B cell (primary cell): ENCODE data around the gene JMJD6. TPM values are rescaled to one million over a fixed set of nuclear protein-coding genes. Genes with fewer than 3 reads are reported as not detected.
A peak's percentile ranks its signal among the peaks of the same experiment; 100 is the strongest.

Source experiments
- ATAC-seq: fragments of 200-7000 bp; cut with Tn5 transposase; one replicate; pipeline ENCODE4 v1.10.0; 2021; ENCODE audit warnings: low read depth, mild to moderate bottlenecking, moderate number of reproducible peaks, moderate library complexity
- CTCF ChIA-PET: fragments of 350-600 bp; sonication (Branson Sonifier 250); formaldehyde crosslinking; loops from one replicate; lab custom pipeline; 2021; ENCODE audit warnings: antibody characterized with exemption, inconsistent platforms; lab: Charles Lee
- POLR2A ChIA-PET: fragments of 350-600 bp; sonication (Branson Sonifier 250); formaldehyde crosslinking; loops from one replicate; lab custom pipeline; 2021; ENCODE audit warnings: antibody characterized with exemption; lab: Charles Lee
- DNase-seq: peaks from one replicate; pipeline ENCODE4 v3.0.0; 2013
- H2AFZ ChIP-seq: 2 replicates; pipeline ENCODE4 v1.6.1; 2012; ENCODE audit warnings: mild to moderate bottlenecking, low read depth, low read length; ENCODE audit not compliant: insufficient read depth, poor library complexity, severe bottlenecking
- H3K27ac ChIP-seq, 2 donors: 1 replicate in 1 of 2; 2 replicates in 1 of 2; pipeline ENCODE4 v1.5.1; 2012 to 2013; ENCODE audit warnings: low read length in 2 of 2, mild to moderate bottlenecking in 2 of 2, moderate library complexity in 1 of 2
- H3K27me3 ChIP-seq, 4 experiments: fragments of 200-600 bp in 1 of 4; sonication (generic) in 1 of 4; replicated peaks in 1 of 4; 1 replicate in 2 of 4; 2 replicates in 2 of 4; pipeline versions ENCODE4 v1.6.1 to v1.7.0; 2013 to 2016; ENCODE audit warnings: low read length in 3 of 4, mild to moderate bottlenecking in 2 of 4, mixed read lengths in 1 of 4, moderate library complexity in 1 of 4; ENCODE audit not compliant: insufficient read depth in 4 of 4, control insufficient read depth in 3 of 4; ENCODE audit errors: control extremely low read depth in 1 of 4
- H3K36me3 ChIP-seq, 2 experiments: replicated peaks in 1 of 2; 1 replicate in 1 of 2; 2 replicates in 1 of 2; pipeline versions ENCODE4 v1.6.1 to v1.7.1; 2013; ENCODE audit warnings: low read length in 1 of 2; ENCODE audit not compliant: insufficient read depth in 2 of 2, control insufficient read depth in 1 of 2; ENCODE audit errors: control extremely low read depth in 1 of 2, extremely low read depth in 1 of 2
- H3K4me1 ChIP-seq, 2 donors: fragments of 200-600 bp in 1 of 2; sonication (generic) in 1 of 2; 1 replicate in 1 of 2; 2 replicates in 1 of 2; pipeline versions ENCODE4 v1.5.1 to v1.6.1; 2013 to 2017; ENCODE audit warnings: low read length in 2 of 2; ENCODE audit not compliant: control insufficient read depth in 2 of 2, insufficient read depth in 2 of 2
- H3K4me2 ChIP-seq: replicated peaks from 2 replicates; pipeline ENCODE3; 2012; ENCODE audit warnings: mild to moderate bottlenecking, low read depth, low read length; ENCODE audit not compliant: poor library complexity, severe bottlenecking
- H3K4me3 ChIP-seq, 5 experiments: fragments of 200-600 bp in 1 of 5; sonication (generic) in 1 of 5; 1 replicate in 3 of 5; 2 replicates in 2 of 5; pipeline versions ENCODE4 v1.5.1 to v1.7.0; 2011 to 2016; ENCODE audit warnings: low read length in 4 of 5, mild to moderate bottlenecking in 4 of 5, low read depth in 2 of 5, control low read depth in 1 of 5, moderate library complexity in 1 of 5; ENCODE audit not compliant: insufficient read depth in 1 of 5; ENCODE audit errors: control extremely low read depth in 1 of 5, extremely low read depth in 1 of 5
- H3K79me2 ChIP-seq: fragments of 200-600 bp; sonication (generic); one replicate; pipeline ENCODE4 v1.6.0; 2016; ENCODE audit warnings: low read length; ENCODE audit not compliant: control insufficient read depth, insufficient read depth
- H3K9ac ChIP-seq: fragments of 200-600 bp; sonication (generic); 2 replicates; pipeline ENCODE4 v1.6.1; 2017; ENCODE audit warnings: mild to moderate bottlenecking, low read length, moderate library complexity
- H3K9me3 ChIP-seq, 3 donors: one replicate each; pipeline versions ENCODE4 v1.6.1 to v1.7.1; 2013; ENCODE audit warnings: low read length in 2 of 3; ENCODE audit not compliant: control insufficient read depth in 2 of 3, insufficient read depth in 1 of 3; ENCODE audit errors: control extremely low read depth in 1 of 3
- H4K20me1 ChIP-seq: 2 replicates; pipeline ENCODE4 v1.6.0; 2012; ENCODE audit warnings: mild to moderate bottlenecking, low read length; ENCODE audit not compliant: insufficient read depth, control insufficient read depth, poor library complexity, severe bottlenecking
- H3K27ac Mint-ChIP-seq: one replicate; pipeline ENCODE4 v1.8.0; 2021; ENCODE audit warnings: mixed read lengths
- H3K27me3 Mint-ChIP-seq: one replicate; pipeline ENCODE4 v1.8.0; 2021; ENCODE audit warnings: mixed read lengths
- H3K4me1 Mint-ChIP-seq: one replicate; pipeline ENCODE4 v1.8.0; 2021; ENCODE audit warnings: mixed read lengths
- H3K4me3 Mint-ChIP-seq: one replicate; pipeline ENCODE4 v1.8.0; 2021; ENCODE audit warnings: mixed read lengths
- H3K9me3 Mint-ChIP-seq: one replicate; pipeline ENCODE4 v1.8.0; 2022; ENCODE audit warnings: mixed read lengths; ENCODE audit not compliant: insufficient read depth
- EZH2 ChIP-seq: IDR thresholded peaks from 2 replicates; pipeline ENCODE4 v1.6.1; 2012; ENCODE audit warnings: borderline replicate concordance, low read depth, mild to moderate bottlenecking, moderate library complexity, low read length; ENCODE audit not compliant: insufficient read depth, poor library complexity, severe bottlenecking
- WGBS: methylation state at CpG from one replicate; pipeline ENCODE4 v1.1.5; 2013; ENCODE audit warnings: missing lambda C conversion rate; ENCODE audit not compliant: insufficient coverage; 5-methylcytosine and 5-hydroxymethylcytosine counted together
- intact Hi-C: fragments of 100-400 bp; cut with micrococcal nuclease; formaldehyde crosslinking; loops from one replicate; pipeline ENCODE4 v1.10.0; 2022
- polyA plus RNA-seq: library from polyadenylated mRNA; depleted of rRNA; stranded (reverse); fragments of >200 nt; gene quantifications from 2 replicates; pipeline ENCODE4 v1.2.3, GENCODE V29; 2012
- total RNA-seq, 2 donors: library from RNA; stranded (reverse); fragments of 120-200 nt in 1 of 2; gene quantifications; 1 replicate in 1 of 2; 2 replicates in 1 of 2; pipeline versions ENCODE4 v1.2.3 to v1.2.4, GENCODE V29; 2013 to 2022
- TF ChIP-seq, protein P1 (sequence below): fragments of 200-600 bp; IDR thresholded peaks from one replicate; pipeline ENCODE4 v1.8.0; 2022; ENCODE audit warnings: antibody characterized with exemption, mild to moderate bottlenecking

JMJD6 gene
- total and polyA plus RNA-seq, 2 donors (not counting 1 experiment from before 2014, with no cell fraction given) = 38.2 to 45.0 TPM

DNA sequence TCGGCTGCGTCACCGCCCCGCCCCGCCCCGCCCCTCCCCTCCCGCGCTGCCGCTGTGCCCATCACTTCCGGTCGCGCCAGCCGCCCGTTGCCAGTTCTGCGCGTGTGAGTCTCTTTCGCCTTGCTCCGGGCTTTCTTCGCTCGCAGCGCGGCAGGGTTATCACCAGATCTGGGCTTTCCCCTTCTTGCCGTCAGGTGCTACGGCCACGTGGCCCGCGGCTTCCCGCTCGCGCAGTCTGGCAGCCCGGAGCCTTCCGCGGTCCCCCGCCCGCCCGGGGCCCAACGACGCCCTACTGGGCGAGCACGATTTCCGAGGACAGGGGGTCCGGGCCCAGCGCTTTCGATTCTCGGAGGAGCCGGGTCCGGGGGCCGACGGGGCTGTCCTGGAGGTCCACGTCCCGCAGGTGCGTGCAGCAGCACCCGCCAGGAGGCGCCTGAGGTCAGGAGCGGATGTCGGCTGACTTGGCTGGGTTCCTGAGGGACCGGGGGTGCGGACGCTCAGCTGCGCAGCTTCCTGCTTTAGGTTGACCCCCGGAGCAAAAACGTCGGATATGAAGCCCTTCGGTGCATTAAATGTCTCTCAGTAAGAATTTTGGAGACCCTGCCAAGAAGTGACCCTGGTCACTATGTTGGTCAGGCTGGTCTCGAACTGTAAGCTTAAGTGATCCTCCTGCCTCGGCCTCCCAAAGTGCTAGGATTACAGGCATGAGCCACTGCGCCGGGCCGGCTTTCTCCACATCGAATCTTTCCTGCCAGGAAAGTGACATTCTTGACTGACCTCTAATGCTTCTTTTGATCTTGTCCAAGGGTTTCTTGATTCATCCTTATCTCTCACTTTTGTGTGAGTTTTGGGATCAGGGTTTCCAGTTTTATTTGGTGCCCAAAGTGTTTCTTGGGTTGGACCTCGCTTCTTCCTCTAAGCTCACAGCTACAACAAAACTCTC is 641 bp upstream of the JMJD6 start, which contains the start of gene METTL23:
METTL23 (plus strand) TSS at position 64 of the 943 bp plus-strand sequence. CDS start 2,872 bp downstream, outside the sequence.
- no peaks in the 10 kb centered on the region for H3K9me3 ChIP-seq
- H3K36me3 ChIP-seq = peaks cover 0 to 39% of the 10 kb centered on the region in 2 experiments
- peak; percentile 96 for DNase-seq
- ATAC-seq = peak; percentile 55
- TF ChIP-seq, protein P1, sequence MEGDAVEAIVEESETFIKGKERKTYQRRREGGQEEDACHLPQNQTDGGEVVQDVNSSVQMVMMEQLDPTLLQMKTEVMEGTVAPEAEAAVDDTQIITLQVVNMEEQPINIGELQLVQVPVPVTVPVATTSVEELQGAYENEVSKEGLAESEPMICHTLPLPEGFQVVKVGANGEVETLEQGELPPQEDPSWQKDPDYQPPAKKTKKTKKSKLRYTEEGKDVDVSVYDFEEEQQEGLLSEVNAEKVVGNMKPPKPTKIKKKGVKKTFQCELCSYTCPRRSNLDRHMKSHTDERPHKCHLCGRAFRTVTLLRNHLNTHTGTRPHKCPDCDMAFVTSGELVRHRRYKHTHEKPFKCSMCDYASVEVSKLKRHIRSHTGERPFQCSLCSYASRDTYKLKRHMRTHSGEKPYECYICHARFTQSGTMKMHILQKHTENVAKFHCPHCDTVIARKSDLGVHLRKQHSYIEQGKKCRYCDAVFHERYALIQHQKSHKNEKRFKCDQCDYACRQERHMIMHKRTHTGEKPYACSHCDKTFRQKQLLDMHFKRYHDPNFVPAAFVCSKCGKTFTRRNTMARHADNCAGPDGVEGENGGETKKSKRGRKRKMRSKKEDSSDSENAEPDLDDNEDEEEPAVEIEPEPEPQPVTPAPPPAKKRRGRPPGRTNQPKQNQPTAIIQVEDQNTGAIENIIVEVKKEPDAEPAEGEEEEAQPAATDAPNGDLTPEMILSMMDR = peak; percentile 76
- TF ChIP-seq EZH2 = no peak
- peaks cover 72% of the 10 kb centered on the region for H3K79me2 ChIP-seq
- peaks cover 34 to 56% of the 10 kb centered on the region in 2 donors for H3K4me1 ChIP-seq
- peak within 1 kb of the TSS; percentile 77 for H2AFZ ChIP-seq
- peak within 1 kb of the TSS; percentile 95 for H3K4me2 ChIP-seq
- no peaks in the 10 kb centered on the region for H3K27me3 Mint-ChIP-seq
- H3K27me3 ChIP-seq = no peaks in the 10 kb centered on the region
- intact Hi-C loops = loop anchor here (1.0 to 5.0 kb wide), 7 partner anchors 10 to 942 kb away; partner anchors contain the start of genes MXRA7, SRSF2, UBE2O and UNK
- peak within 1 kb of the TSS; percentile 98 to 99 for H3K27ac ChIP-seq
- H3K27ac Mint-ChIP-seq = peak within 1 kb of the TSS; percentile 99
- peak within 1 kb of the TSS; percentile 67 to 92 (median 84) for H3K4me3 ChIP-seq
- peaks cover 52% of the 10 kb centered on the region for H3K4me1 Mint-ChIP-seq
- POLR2A ChIA-PET = interaction anchor here (0.5 to 5.6 kb wide), 3 partner anchors 10 to 487 kb away, joined by 5 to 75 read pairs (median 6); partner anchors contain the start of genes MFSD11 and SRSF2
- peak within 1 kb of the TSS; percentile 99 for H3K9ac ChIP-seq
- WGBS = 1% methylated on average over 64 of the region's 71 CpGs
- CTCF ChIA-PET = interaction anchor here (1.0 to 6.3 kb wide), 6 partner anchors 10 to 361 kb away, joined by 3 to 56 read pairs (median 5); partner anchors contain the start of genes MFSD11 and SRSF2
- H3K9me3 Mint-ChIP-seq = no peaks in the 10 kb centered on the region
- H4K20me1 ChIP-seq = peaks cover 31% of the 10 kb centered on the region
- peak within 1 kb of the TSS; percentile 99 for H3K4me3 Mint-ChIP-seq
